ENCODE results near the gene TECR. TPM values are rescaled to one million over a fixed set of nuclear protein-coding genes. Genes with fewer than 3 reads are reported as not detected.

Gene TECR
- total RNA-seq, 4 donors from 2014 or later = 36.6 to 145 (median 69.3) TPM

- WGBS, 2 donors (ENCODE audit: low coverage in 1 of 2) = 31 to 42% methylated on average over 5 to 19 of the region's 19 CpGs
- Histone ChIP-seq H3K36me3 (no peaks in the 10 kb centered on the region), H3K9me3 (no peaks in the 10 kb centered on the region), H3K27me3 (no peaks in the 10 kb centered on the region), H3K4me3 (no peak overlapping the region), H3K4me1 (peaks cover 3 to 29% (median 14%) of the 10 kb centered on the region in 4 donors), H3K27ac (peak overlapping the region; percentile 75 to 87 (median 82))
- TF ChIP-seq POLR2AphosphoS5 (IDR thresholded peaks at IDR 0.05) = peak in 1 of 3 donors; percentile 31
- peak; percentile 66 to 89 (median 74) for TF ChIP-seq CTCF (IDR thresholded peaks at IDR 0.05)
- TF ChIP-seq EP300 (IDR thresholded peaks at IDR 0.05; ENCODE audit: low read depth) = no peak
- TF ChIP-seq POLR2A (IDR thresholded peaks at IDR 0.05) = peak; percentile 21
- in situ Hi-C loops (cut with MboI; ENCODE audit: low pct_ligation_motif_present in 1 of 4, low pct_unique_long_range_greater_than_20kb in 1 of 4, low sequenced_read_pairs in 3 of 4) = no loop called here
- DNase-seq = peak; percentile 79
- intact Hi-C loops (cut with DNase I; ENCODE audit: low total_unique reads) = no loop called here
Observed at GRCh38 chr19:14505488-14506239, 23.7 kb upstream of the TECR start.

GRCh38 chr19:14507704-14508542 is 21.5 kb upstream of the TECR start:
- TF ChIP-seq CTCF (IDR thresholded peaks at IDR 0.05) = no peak
- TF ChIP-seq EP300 (IDR thresholded peaks at IDR 0.05; ENCODE audit: low read depth) = no peak
- TF ChIP-seq POLR2A (IDR thresholded peaks at IDR 0.05) = no peak
- TF ChIP-seq POLR2AphosphoS5 (IDR thresholded peaks at IDR 0.05) = no peak
- Histone ChIP-seq H3K4me3 (no peak overlapping the region), H3K27me3 (no peaks in the 10 kb centered on the region), H3K4me1 (peaks cover 3 to 39% (median 21%) of the 10 kb centered on the region in 4 donors), H3K9me3 (no peaks in the 10 kb centered on the region), H3K36me3 (no peaks in the 10 kb centered on the region), H3K27ac (no peak overlapping the region)
- DNase-seq = no peak
- in situ Hi-C loops (cut with MboI; ENCODE audit: low pct_ligation_motif_present in 1 of 4, low pct_unique_long_range_greater_than_20kb in 1 of 4, low sequenced_read_pairs in 3 of 4) (no loop called here), intact Hi-C loops (cut with DNase I; ENCODE audit: low total_unique reads) (no loop called here)
- 63 to 67% methylated on average over 5 to 12 of the region's 12 CpGs for WGBS, 2 donors (ENCODE audit: low coverage in 1 of 2)

GRCh38 chr19:14510311-14511228 is 18.8 kb upstream of the TECR start:
- no peaks in the 10 kb centered on the region for H3K27me3 ChIP-seq
- no peaks in the 10 kb centered on the region for H3K9me3 ChIP-seq
- peak; percentile 35 for DNase-seq
- 43 to 55% methylated on average over 15 to 22 of the region's 22 CpGs for WGBS, 2 donors (ENCODE audit: low coverage in 1 of 2)
- H3K27ac ChIP-seq = peak overlapping the region; percentile 55 to 72 (median 63)
- intact Hi-C loops (cut with DNase I; ENCODE audit: low total_unique reads) = loop anchor here (10.0 kb wide), 1 partner anchor 1356 kb away; the partner anchor contains the start of genes IER2 and STX10
- H3K36me3 ChIP-seq = peaks cover 0 to 18% (median 10%) of the 10 kb centered on the region in 4 donors
- in situ Hi-C loops (cut with MboI; ENCODE audit: low pct_ligation_motif_present in 1 of 4, low pct_unique_long_range_greater_than_20kb in 1 of 4, low sequenced_read_pairs in 3 of 4) = no loop called here
- peaks cover 10 to 44% (median 23%) of the 10 kb centered on the region in 4 donors for H3K4me1 ChIP-seq
- TF ChIP-seq POLR2A (IDR thresholded peaks at IDR 0.05) (no peak), CTCF (IDR thresholded peaks at IDR 0.05) (no peak), POLR2AphosphoS5 (IDR thresholded peaks at IDR 0.05) (peak in 1 of 3 donors; percentile 15)
- H3K4me3 ChIP-seq = peak overlapping the region in 1 of 4 donors; percentile 4
